T-helper 2 cell treated with Interferon-gamma antibody and Interleukin-4, amounts not matched to agents 5 μg/mL and 100 μg/mL, for 36 hours (primary cell): ENCODE results near the gene NIP7.
"Not testable (repeated sequence)": the region's sequence is repeated elsewhere in the genome, so short reads cannot be mapped to it uniquely, and the experiment has no call there.

ENCODE experiments used
- DNase-seq: peaks from one replicate; pipeline ENCODE4 v3.0.0; 2021; ENCODE audit warnings: low spot score
- H3K27ac Mint-ChIP-seq: one replicate; pipeline ENCODE4 v1.8.0; 2021; ENCODE audit warnings: mild to moderate bottlenecking, mixed read lengths
- H3K27me3 Mint-ChIP-seq: one replicate; pipeline ENCODE4 v1.8.0; 2021; ENCODE audit warnings: low read depth, mixed read lengths
- H3K36me3 Mint-ChIP-seq: one replicate; pipeline ENCODE4 v1.8.0; 2021; ENCODE audit warnings: low read depth, mixed read lengths
- H3K4me1 Mint-ChIP-seq: one replicate; pipeline ENCODE4 v1.8.0; 2021; ENCODE audit warnings: low read depth, mixed read lengths
- H3K4me3 Mint-ChIP-seq: one replicate; pipeline ENCODE4 v1.8.0; 2022; ENCODE audit warnings: mild to moderate bottlenecking, moderate library complexity, mixed read lengths
- H3K9me3 Mint-ChIP-seq: one replicate; pipeline ENCODE4 v1.8.0; 2021; ENCODE audit warnings: mixed read lengths

The NIP7 gene

DNA sequence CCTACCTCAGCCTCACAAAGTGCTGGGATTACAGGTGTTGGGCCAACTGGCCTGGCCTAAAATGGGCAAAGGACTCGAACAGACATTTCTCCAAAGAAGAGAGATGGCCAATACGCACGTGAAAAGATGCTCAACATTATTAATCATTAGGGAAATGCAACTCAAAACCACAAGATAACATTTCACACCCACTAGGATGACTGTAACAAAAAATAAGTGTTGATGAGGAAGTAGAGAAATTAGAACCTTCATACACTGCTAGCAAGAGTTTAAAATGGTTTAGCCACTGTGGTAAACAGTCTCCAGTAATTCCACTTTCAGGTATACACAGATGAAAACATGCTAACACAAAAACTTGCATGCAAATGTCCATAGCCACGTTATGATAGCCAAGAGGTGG, 6.4 kb downstream of the NIP7 start:
- DNase-seq, result no peak
- H3K36me3 Mint-ChIP-seq, result peaks cover 31% of the 10 kb centered on the region
- H3K4me3 Mint-ChIP-seq, result no peak overlapping the region
- H3K27ac Mint-ChIP-seq, result no peak overlapping the region
- H3K9me3 Mint-ChIP-seq, result no peaks in the 10 kb centered on the region
- H3K27me3 Mint-ChIP-seq, result no peaks in the 10 kb centered on the region
- peaks cover 15% of the 10 kb centered on the region for H3K4me1 Mint-ChIP-seq

DNA sequence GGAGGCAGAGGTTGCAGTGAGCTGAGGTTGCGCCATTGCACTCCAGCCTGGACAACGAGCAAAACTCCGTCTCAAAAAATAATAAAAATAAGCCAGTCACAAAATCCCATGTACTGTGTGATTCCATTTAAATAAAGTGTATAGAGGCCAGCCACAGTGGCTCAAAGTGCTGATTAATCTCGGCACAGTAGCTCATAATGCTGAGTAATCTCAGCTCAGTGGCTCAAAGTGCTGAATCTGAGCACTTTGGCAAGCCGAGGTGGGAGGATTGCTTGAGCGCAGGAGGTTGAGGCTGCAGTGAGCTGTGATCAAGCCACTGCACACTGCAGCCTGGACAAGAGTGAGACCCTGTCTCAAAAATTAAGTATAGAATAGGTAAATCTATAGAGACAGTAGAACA, 7.1 kb downstream of the NIP7 start:
- no peaks in the 10 kb centered on the region for H3K27me3 Mint-ChIP-seq
- no peak overlapping the region for H3K27ac Mint-ChIP-seq
- peaks cover 24% of the 10 kb centered on the region for H3K36me3 Mint-ChIP-seq
- DNase-seq, result no peak
- H3K4me1 Mint-ChIP-seq, result peaks cover 8% of the 10 kb centered on the region
- H3K9me3 Mint-ChIP-seq, result no peaks in the 10 kb centered on the region
- H3K4me3 Mint-ChIP-seq, result no peak overlapping the region

DNA sequence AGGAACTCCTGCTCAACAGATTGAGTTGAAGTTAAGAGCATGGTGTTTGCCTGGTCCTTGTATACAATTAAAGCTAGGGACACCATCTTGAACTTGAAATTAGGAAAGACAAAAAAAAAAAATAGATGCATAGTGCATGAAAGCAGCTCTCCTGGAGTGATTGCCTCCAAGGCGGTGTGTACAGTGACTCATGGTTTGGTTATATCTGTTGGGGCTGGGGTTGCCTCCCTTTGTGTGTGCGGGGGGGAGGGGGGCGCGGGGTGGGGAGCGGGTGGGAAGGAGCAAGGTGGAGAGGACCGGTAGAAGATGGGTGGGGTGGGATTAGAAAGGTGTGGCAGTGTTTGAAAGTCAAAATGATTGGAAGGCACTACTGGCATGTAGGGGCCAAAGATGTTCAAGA, 8.7 kb downstream of the NIP7 start:
- peaks cover under 1% of the 10 kb centered on the region for H3K4me1 Mint-ChIP-seq
- peaks cover 18% of the 10 kb centered on the region for H3K36me3 Mint-ChIP-seq
- no peaks in the 10 kb centered on the region for H3K27me3 Mint-ChIP-seq
- no peaks in the 10 kb centered on the region for H3K9me3 Mint-ChIP-seq
- no peak for DNase-seq
- H3K4me3 Mint-ChIP-seq, result no peak overlapping the region
- H3K27ac Mint-ChIP-seq, result no peak overlapping the region

DNA sequence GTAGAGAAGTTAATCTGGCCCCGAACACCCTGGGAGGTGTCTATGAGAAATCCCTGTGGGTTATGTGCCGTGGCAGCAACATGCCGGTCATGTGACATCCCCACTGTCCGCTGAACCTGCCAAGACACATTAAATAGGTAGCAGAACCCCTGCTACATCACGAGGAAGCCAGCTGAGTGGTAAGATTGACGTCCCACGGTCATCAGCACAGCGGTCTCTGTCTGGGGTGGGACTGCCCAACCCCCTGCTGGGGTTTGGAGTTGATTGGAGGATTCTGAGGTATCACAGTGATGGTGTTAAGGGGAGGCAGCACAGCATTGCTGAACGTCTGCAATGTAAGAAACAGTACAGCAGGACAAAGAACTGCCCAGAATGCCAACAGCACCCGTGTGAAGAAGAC, 10.0 kb downstream of the NIP7 start:
- no peak overlapping the region for H3K4me3 Mint-ChIP-seq
- no peaks in the 10 kb centered on the region for H3K4me1 Mint-ChIP-seq
- no peak overlapping the region for H3K27ac Mint-ChIP-seq
- H3K36me3 Mint-ChIP-seq, result peaks cover 16% of the 10 kb centered on the region
- no peaks in the 10 kb centered on the region for H3K9me3 Mint-ChIP-seq
- H3K27me3 Mint-ChIP-seq, result no peaks in the 10 kb centered on the region
- DNase-seq, result no peak

DNA sequence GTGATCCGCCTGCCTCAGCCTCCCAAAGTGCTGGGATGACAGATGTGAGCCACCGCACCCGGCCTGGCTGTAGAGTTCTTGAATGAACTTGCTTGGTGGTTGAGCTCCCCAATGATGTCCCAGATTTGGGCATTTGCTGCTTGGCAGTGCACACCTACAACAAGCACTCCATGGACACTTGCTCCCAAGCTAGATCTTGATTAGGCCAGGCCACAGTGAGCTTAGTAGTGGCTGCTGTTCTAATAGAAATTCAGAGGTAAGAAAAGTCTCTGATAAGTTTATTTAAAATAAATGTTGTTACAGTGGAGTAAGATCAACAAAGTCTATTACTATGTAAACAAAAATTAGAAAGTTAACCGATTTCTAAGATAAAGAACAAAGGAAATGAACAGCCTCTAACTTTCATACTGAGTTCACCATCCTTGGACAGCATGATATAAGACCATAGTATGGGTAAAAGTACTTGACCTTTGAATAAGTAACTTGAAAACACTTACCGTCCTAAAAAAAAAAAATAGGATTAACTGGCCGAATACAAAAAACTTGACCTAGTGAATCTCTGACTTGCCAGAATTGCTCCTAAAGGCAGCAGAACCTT, 11.1 kb downstream of the NIP7 start:
- Mint-ChIP-seq H3K9me3 (no peaks in the 10 kb centered on the region), H3K27me3 (no peaks in the 10 kb centered on the region), H3K4me3 (no peak overlapping the region), H3K4me1 (no peaks in the 10 kb centered on the region), H3K36me3 (peaks cover 22% of the 10 kb centered on the region), H3K27ac (no peak overlapping the region)
- no peak for DNase-seq

DNA sequence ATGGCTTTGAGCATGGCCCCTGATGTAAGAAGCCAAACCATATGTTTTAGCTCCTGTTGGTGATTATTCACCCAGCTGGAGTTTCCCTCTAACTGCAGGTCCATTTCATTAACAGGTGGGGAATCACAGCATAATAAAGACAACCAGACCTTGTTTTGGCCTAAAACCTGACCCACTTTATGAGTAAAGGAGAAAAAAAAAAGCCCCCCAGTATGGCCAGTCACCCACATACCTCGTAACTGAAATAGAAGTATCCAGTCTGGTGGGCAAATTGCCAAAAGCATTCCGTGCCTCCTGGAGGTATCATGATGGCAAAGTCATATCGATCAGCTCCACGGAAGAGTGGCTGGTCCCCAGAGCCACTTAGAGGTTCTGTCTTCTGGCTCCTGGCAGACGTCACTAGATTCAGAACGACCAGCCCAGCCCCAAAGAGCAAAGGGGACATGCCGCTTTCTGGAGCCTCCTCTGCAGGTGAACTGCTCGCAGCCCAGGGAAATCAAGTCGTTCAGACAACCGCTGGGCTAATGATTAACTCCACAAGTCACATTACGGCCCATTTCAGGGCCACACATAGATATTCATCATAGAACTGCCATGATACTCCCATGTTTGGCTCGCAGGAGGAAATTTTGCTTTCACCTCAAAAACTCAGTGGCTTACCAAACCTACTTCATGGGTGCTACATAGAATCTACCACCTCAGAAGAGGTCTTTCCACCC, 11.9 kb downstream of the NIP7 start, which contains the start of gene TMED6:
Gene TMED6, minus strand, starts transcription at position 478 of the 719 bp plus-strand sequence. Its CDS starts 33 bp downstream, at position 445.
- Mint-ChIP-seq H3K36me3 (peaks cover 28% of the 10 kb centered on the region), H3K9me3 (no peaks in the 10 kb centered on the region), H3K4me3 (no peak within 1 kb of the TSS), H3K27me3 (no peaks in the 10 kb centered on the region), H3K4me1 (no peaks in the 10 kb centered on the region), H3K27ac (no peak within 1 kb of the TSS)
- no peak for DNase-seq

DNA sequence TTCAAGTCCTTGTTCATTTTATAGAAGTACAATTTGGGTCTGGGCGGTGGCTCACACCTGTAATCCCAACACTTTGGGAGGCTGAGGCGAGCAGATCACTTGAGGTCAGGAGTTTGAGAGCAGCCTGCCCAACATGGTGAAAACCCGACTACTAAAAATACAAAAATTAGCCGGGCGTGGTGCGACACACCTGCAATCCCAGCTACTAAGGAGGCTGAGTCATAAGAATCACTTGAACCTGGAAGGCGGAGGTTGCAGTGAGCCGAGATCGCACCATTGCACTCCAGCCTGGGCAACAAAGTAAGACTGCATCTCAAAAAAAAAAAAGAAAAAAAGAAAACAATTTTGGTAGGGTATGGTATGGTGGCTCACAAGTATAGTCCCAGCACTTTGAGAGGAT, 20.5 kb downstream of the NIP7 start:
- H3K27me3 Mint-ChIP-seq, H3K4me3 Mint-ChIP-seq, DNase-seq, H3K9me3 Mint-ChIP-seq, H3K4me1 Mint-ChIP-seq, H3K27ac Mint-ChIP-seq: not testable (repeated sequence)
- peaks cover 38% of the 10 kb centered on the region for H3K36me3 Mint-ChIP-seq

DNA sequence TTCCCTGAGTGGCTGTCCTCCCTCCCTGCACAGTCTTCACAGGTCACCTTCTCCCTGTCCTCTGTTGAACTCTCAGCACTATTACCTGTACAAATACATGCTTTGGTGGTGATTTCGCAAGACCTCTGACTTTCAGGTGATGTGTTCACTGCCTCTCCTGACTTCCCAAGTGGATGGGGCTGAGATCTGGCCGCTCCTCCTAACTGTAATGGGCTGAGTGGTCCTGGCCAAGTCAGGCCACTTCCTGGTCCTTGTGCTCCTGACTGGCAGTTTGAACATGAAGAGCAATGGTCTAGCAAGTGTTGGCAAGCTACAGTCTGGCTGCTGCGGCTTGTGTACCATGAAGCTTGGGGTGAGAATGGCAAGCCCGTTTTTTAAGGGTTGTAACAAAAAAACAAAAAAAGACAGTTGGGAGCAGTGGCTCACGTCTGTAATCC, 23.7 kb downstream of the NIP7 start:
- H3K9me3 Mint-ChIP-seq, result no peaks in the 10 kb centered on the region
- DNase-seq, result no peak
- no peak overlapping the region for H3K27ac Mint-ChIP-seq
- no peaks in the 10 kb centered on the region for H3K27me3 Mint-ChIP-seq
- H3K4me3 Mint-ChIP-seq, result no peak overlapping the region
- H3K36me3 Mint-ChIP-seq, result peaks cover 40% of the 10 kb centered on the region
- H3K4me1 Mint-ChIP-seq, result peaks cover 3% of the 10 kb centered on the region

DNA sequence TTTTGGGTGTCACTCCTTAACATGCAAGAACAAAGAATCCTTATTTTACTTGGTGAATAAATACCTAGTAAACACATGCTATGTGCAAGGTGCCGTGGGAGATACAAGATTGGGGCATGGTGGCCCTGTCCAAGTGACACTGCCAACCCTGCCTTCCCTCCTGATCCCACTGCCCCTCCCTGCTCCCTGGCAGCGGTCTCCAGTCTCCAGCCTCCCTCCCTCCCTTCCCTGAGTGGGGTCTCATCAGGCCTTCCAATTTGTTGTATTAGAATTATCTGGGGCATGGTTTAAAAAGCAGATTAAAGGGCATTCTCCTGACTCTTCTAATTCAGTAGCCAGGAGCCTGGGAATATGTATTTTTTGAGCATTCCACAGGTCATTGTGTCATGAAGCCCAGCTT, 24.5 kb downstream of the NIP7 start:
- H3K9me3 Mint-ChIP-seq, result no peaks in the 10 kb centered on the region
- H3K27me3 Mint-ChIP-seq, result no peaks in the 10 kb centered on the region
- DNase-seq, result no peak
- H3K27ac Mint-ChIP-seq, result no peak overlapping the region
- H3K4me1 Mint-ChIP-seq, result peaks cover 3% of the 10 kb centered on the region
- peaks cover 45% of the 10 kb centered on the region for H3K36me3 Mint-ChIP-seq
- H3K4me3 Mint-ChIP-seq, result no peak overlapping the region

DNA sequence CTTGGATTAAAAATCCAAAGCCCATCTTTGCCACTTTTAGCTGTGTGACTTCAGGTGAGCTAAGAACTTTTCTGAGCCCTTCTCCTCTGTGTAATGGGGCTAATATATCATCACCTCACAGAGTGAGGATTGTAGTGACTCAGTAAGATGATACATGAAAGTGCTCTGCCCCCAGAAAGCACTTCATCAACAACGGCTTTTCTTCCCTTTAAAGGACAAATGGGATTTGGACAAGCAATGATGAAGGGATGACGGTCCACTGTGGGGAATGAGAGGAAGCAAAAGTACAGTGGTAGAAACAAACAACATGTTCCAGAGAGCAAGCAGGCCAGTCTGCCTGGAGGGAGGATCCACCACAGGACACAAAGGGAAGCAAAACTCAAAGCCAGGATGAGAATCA, 26.3 kb downstream of the NIP7 start:
- Mint-ChIP-seq H3K27me3 (no peaks in the 10 kb centered on the region), H3K27ac (no peak overlapping the region), H3K36me3 (peaks cover 55% of the 10 kb centered on the region), H3K9me3 (no peaks in the 10 kb centered on the region), H3K4me3 (no peak overlapping the region), H3K4me1 (peaks cover 5% of the 10 kb centered on the region)
- DNase-seq, result no peak

DNA sequence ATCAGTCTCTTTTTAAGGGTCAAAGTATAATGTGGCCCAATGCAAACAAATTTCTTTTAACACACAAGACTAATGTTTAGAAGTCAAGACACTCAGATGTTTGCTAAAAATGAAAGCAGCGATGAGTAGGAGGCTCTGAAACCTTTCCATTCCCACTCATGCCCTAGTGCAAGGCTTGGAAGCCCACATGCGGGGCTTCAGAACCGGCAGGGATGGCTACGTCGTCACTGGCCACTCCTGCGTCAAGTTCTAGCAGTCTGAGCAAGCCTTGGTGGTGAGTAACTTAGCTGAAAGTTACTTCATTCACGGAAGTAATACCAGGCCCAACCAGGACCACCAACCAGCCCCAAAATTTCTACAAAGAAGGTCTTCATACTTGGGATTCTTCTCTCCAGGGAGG, 26.9 kb downstream of the NIP7 start:
- DNase-seq, result no peak
- no peak overlapping the region for H3K4me3 Mint-ChIP-seq
- no peak overlapping the region for H3K27ac Mint-ChIP-seq
- no peaks in the 10 kb centered on the region for H3K9me3 Mint-ChIP-seq
- H3K27me3 Mint-ChIP-seq, result no peaks in the 10 kb centered on the region
- H3K36me3 Mint-ChIP-seq, result peaks cover 54% of the 10 kb centered on the region
- peaks cover 6% of the 10 kb centered on the region for H3K4me1 Mint-ChIP-seq

DNA sequence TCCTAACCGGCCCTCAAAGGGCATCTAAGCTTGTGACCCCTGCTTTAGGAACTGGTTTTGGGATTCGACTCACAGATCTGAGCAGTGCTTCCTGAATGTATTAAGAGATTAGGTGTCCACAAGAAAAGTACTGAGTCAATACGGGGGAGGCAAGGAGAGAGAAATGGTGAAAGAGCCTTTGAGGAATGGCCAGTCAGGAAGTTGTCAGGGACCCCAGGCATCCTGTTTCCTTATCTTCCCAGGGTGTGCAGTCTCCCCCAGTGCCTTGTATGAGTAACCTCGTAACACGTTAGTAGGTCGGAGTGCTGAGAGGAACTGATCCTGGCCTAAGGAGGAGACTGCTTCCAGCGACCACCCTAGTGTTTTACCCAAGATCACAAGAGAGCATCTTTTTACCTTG, 28.4 kb downstream of the NIP7 start:
- no peak overlapping the region for H3K27ac Mint-ChIP-seq
- DNase-seq, result no peak
- H3K36me3 Mint-ChIP-seq, result peaks cover 60% of the 10 kb centered on the region
- no peaks in the 10 kb centered on the region for H3K9me3 Mint-ChIP-seq
- H3K27me3 Mint-ChIP-seq, result no peaks in the 10 kb centered on the region
- H3K4me3 Mint-ChIP-seq, result no peak overlapping the region
- H3K4me1 Mint-ChIP-seq, result peaks cover 8% of the 10 kb centered on the region

DNA sequence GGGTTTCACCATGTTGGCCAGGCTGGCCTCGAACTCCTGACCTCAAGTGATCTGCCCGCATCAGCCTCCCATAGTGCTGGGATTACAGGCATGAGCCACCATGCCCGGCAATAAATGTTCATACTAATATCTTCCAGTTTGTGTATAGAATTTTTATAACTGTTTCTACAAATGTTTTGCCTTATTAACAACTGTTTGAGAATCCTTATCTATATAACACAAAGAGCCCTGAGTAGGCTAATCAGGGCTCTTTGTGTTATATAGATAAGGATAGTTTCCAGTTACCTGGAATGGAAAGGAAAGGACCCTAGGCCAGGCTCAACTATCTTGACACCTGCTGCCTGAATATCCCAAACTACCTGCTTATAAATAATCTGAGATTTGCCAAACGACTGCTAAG, 29.3 kb downstream of the NIP7 start:
- DNase-seq, result no peak
- Mint-ChIP-seq H3K27me3 (no peaks in the 10 kb centered on the region), H3K36me3 (peaks cover 62% of the 10 kb centered on the region), H3K27ac (no peak overlapping the region), H3K4me3 (no peak overlapping the region), H3K9me3 (no peaks in the 10 kb centered on the region), H3K4me1 (peaks cover 6% of the 10 kb centered on the region)

DNA sequence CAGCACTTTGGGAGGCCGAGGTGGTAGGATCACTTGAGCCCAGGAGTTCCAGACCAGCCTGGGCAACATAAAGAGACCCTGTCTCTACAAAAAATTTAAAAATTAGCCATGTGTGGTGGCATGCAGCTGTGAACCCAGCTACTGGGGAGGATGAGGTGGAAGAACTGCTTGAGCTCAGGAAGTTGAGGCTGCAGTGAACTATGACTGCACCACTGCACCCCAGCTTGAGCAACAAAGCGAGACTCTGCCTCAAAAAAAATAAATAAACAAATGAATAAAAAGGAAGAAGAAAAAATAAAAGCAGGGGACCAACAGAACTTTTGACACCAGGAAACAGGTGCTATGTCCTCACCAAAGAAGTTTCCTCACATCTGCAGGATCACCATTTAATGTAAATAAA, 32.0 kb downstream of the NIP7 start:
- Mint-ChIP-seq H3K4me1 (peaks cover 5% of the 10 kb centered on the region), H3K27me3 (no peaks in the 10 kb centered on the region), H3K27ac (no peak overlapping the region), H3K4me3 (no peak overlapping the region), H3K36me3 (peaks cover 55% of the 10 kb centered on the region), H3K9me3 (no peaks in the 10 kb centered on the region)
- no peak for DNase-seq

DNA sequence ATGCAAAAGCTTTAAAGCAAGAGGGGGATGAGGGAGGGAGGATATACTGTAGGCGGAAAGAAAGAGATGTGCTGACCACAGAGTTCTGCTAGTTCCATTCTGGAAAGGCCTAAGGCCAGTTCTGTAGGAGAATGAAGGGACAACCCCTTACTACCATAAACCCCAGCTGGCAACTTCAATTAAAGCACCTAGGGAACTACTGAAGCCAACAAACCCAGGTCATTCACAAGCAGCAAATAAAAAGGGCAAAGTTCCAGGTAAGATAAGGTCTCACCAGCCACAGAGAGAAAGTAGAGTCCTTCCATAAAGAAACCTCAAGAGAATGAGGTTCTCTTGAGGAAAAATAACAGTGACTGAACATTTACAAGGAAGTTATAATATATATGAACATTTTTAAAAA, 33.4 kb downstream of the NIP7 start:
- no peak for DNase-seq
- H3K36me3 Mint-ChIP-seq, result peaks cover 49% of the 10 kb centered on the region
- no peaks in the 10 kb centered on the region for H3K27me3 Mint-ChIP-seq
- peaks cover 5% of the 10 kb centered on the region for H3K4me1 Mint-ChIP-seq
- no peaks in the 10 kb centered on the region for H3K9me3 Mint-ChIP-seq
- no peak overlapping the region for H3K4me3 Mint-ChIP-seq
- no peak overlapping the region for H3K27ac Mint-ChIP-seq
